Activated CD4-positive, alpha-beta T cell treated with anti-CD3 and anti-CD28 coated beads, Interleukin-2, amount 50 U/mL, for 24 hours (primary cell): ENCODE results near the gene IGSF3.
"Not testable (repeated sequence)": the region's sequence is repeated elsewhere in the genome, so short reads cannot be mapped to it uniquely, and the experiment has no call there.

Experiments
- DNase-seq, 2 donors: peaks; one replicate each; pipeline ENCODE4 v3.0.0-alpha.2; 2020; ENCODE audit warnings: low read depth in 1 of 2, low spot score in 1 of 2

The IGSF3 gene

GRCh38 chr1:116664366-116664977 lies 3.1 kb downstream of the IGSF3 start:
- no peak for DNase-seq

GRCh38 chr1:116663821-116664220 lies 3.7 kb downstream of the IGSF3 start:
- no peak for DNase-seq

GRCh38 chr1:116661633-116662032 lies 5.9 kb downstream of the IGSF3 start:
- DNase-seq, result no peak

GRCh38 chr1:116658645-116659044 lies 8.9 kb downstream of the IGSF3 start:
- DNase-seq, result not testable (repeated sequence)

- not testable (repeated sequence) for DNase-seq
These were observed 9.7 kb downstream of the IGSF3 start for GRCh38 chr1:116657836-116658235.

GRCh38 chr1:116654351-116654750 lies 13.2 kb downstream of the IGSF3 start:
- no peak for DNase-seq

GRCh38 chr1:116652598-116652997 lies 14.9 kb downstream of the IGSF3 start:
- not testable (repeated sequence) for DNase-seq

- DNase-seq, result not testable (repeated sequence)
These were observed 16.8 kb downstream of the IGSF3 start for GRCh38 chr1:116650781-116651180.

- DNase-seq, result not testable (repeated sequence)
These were observed 18.5 kb downstream of the IGSF3 start for GRCh38 chr1:116649041-116649440.

- DNase-seq, result not testable (repeated sequence)
These were observed 19.2 kb downstream of the IGSF3 start for GRCh38 chr1:116648325-116648724.

GRCh38 chr1:116647186-116647585 lies 20.3 kb downstream of the IGSF3 start:
- DNase-seq, result not testable (repeated sequence)

GRCh38 chr1:116646673-116647170 lies 20.8 kb downstream of the IGSF3 start:
- DNase-seq, result not testable (repeated sequence)

- DNase-seq, result not testable (repeated sequence)
These were observed 21.5 kb downstream of the IGSF3 start for GRCh38 chr1:116645802-116646672.

GRCh38 chr1:116644993-116645392 lies 22.5 kb downstream of the IGSF3 start:
- not testable (repeated sequence) for DNase-seq

GRCh38 chr1:116644096-116644495 lies 23.4 kb downstream of the IGSF3 start:
- DNase-seq, result not testable (repeated sequence)

- not testable (repeated sequence) for DNase-seq
These were observed 24.2 kb downstream of the IGSF3 start for GRCh38 chr1:116643281-116643751.

GRCh38 chr1:116642311-116643280 lies 24.9 kb downstream of the IGSF3 start:
- not testable (repeated sequence) for DNase-seq

GRCh38 chr1:116637583-116637982 lies 29.9 kb downstream of the IGSF3 start:
- DNase-seq, result not testable (repeated sequence)

GRCh38 chr1:116636584-116636983 lies 30.9 kb downstream of the IGSF3 start:
- not testable (repeated sequence) for DNase-seq

- DNase-seq, result not testable (repeated sequence)
These were observed 33.1 kb downstream of the IGSF3 start for GRCh38 chr1:116634386-116634785.
